ENCODE data around the gene PLEKHM2. TPM values are rescaled to one million over a fixed set of nuclear protein-coding genes. Genes with fewer than 3 reads are reported as not detected.

The PLEKHM2 gene
- total and polyA plus RNA-seq, 2 of the 4 experiments (the other 2 are of a cell fraction), result 24.7 to 48.0 TPM

DNA sequence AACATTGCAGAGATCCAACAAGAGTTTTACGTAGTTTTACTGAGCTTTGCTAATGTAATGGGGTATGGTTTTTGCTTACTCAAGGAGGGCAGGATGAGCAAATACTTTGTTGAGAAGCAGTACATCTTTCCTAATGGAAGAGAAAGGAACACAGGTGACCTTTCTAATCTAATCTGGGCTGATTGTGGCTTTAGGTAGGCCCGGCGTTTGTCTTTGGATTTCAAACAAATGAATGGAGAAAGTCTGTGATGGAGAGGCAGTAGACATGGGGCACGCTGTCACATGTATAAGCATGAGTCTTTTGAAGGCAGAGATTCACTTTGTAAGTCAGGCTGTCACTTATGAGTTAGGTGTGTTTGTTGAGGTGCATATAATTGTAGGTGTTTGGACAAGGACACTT is 1.7 kb downstream of the PLEKHM2 start:
- peaks cover 20 to 59% of the 10 kb centered on the region in 2 experiments for H3K79me1 ChIP-seq (ENCODE audit: low read depth in 1 of 2, low read length in 2 of 2)
- no peaks in the 10 kb centered on the region for H3K9me3 ChIP-seq (ENCODE audit: control insufficient read depth, insufficient read depth, low read length)
- H3K27ac ChIP-seq (ENCODE audit: insufficient read depth, low read length), result no peak overlapping the region
- H3K4me3 ChIP-seq (ENCODE audit: insufficient read depth, low read depth, low read length), result peak overlapping the region; percentile 34
- no peak overlapping the region; the same call in 1 of the 2 replicates for H3K18ac ChIP-seq (ENCODE audit: low read depth, low read length)
- peaks cover 13% of the 10 kb centered on the region for H3K4me1 ChIP-seq (ENCODE audit: control insufficient read depth, insufficient read depth, low read length)
- no peak overlapping the region for H4K8ac ChIP-seq (ENCODE audit: low read depth in 2 of 2, low read length in 2 of 2)
- peak overlapping the region; percentile 59; the same call in 1 of the 2 replicates for H3K9ac ChIP-seq (ENCODE audit: low read depth, low read length)
- H3K4ac ChIP-seq (ENCODE audit: low read depth, low read length), result no peak overlapping the region
- intact Hi-C loops (cut with micrococcal nuclease), result no loop called here
- no peak overlapping the region for H2BK5ac ChIP-seq (ENCODE audit: low read depth, low read length, poor library complexity, severe bottlenecking)
- H2BK20ac ChIP-seq (ENCODE audit: low read depth, low read length), result no peak overlapping the region
- no peak overlapping the region for H2AFZ ChIP-seq (replicated peaks; ENCODE audit: low read length, poor library complexity)
- H2BK15ac ChIP-seq (ENCODE audit: low read depth, low read length), result no peak overlapping the region
- CTCF ChIA-PET, result interaction anchor here (1.7 kb wide), 1 partner anchor 23 kb away, joined by 5 read pairs; no protein-coding TSS in a partner anchor
- in situ Hi-C loops (cut with MboI; ENCODE audit: low sequenced_read_pairs), result no loop called here
- WGBS, 2 experiments (ENCODE audit: extremely low coverage in 2 of 2, insufficient read length in 1 of 2), result 67% methylated on average over 3 of the region's 4 CpGs; no CpG with 5 or more reads in 1 of the 2 experiments
- H2AK5ac ChIP-seq (ENCODE audit: low read depth, low read length), result no peak overlapping the region
- POLR2A ChIA-PET (ENCODE audit: unreplicated experiment), result no interaction called here
- H2BK120ac ChIP-seq (ENCODE audit: low read depth, low read length), result no peak overlapping the region
- TSS peak; percentile 39 for BruUV-seq (replicated peaks)
- no peak overlapping the region for H3K56ac ChIP-seq (ENCODE audit: extremely low read depth, insufficient read depth, low read length)
- H3K27me3 ChIP-seq (ENCODE audit: control insufficient read depth, insufficient read depth, low read length), result no peaks in the 10 kb centered on the region
- no peak overlapping the region for H4K91ac ChIP-seq (ENCODE audit: insufficient read depth, low read depth, low read length)
- H3K23ac ChIP-seq (ENCODE audit: low read depth, low read length), result peak overlapping the region; percentile 33
- H3K14ac ChIP-seq (replicated peaks; ENCODE audit: low read depth, low read length), result peak overlapping the region; percentile 17
- peaks cover 18% of the 10 kb centered on the region for H3K9me1 ChIP-seq (ENCODE audit: insufficient read depth, low read length)
- no peak overlapping the region for H2AK9ac ChIP-seq (replicated peaks; ENCODE audit: low read depth, low read length, poor library complexity)
- TF ChIP-seq RCOR1 (IDR thresholded peaks at IDR 0.05; ENCODE audit: insufficient replicate concordance, low read length) (no peak), SMC3 (IDR thresholded peaks at IDR 0.05; ENCODE audit: low read depth, low read length) (no peak), CHD1 (IDR thresholded peaks at IDR 0.05; ENCODE audit: low read depth, low read length) (no peak), CEBPB (IDR thresholded peaks at IDR 0.05; ENCODE audit: low read depth, low read length) (no peak), NFE2L2 (IDR thresholded peaks at IDR 0.05; ENCODE audit: low read depth, low read length) (no peak), FOS (IDR thresholded peaks at IDR 0.05; ENCODE audit: low read depth, low read length) (no peak), RAD21 (IDR thresholded peaks at IDR 0.05; ENCODE audit: low read length) (no peak), MAZ (IDR thresholded peaks at IDR 0.05; ENCODE audit: borderline replicate concordance, low read depth, low read length) (no peak), BHLHE40 (IDR thresholded peaks at IDR 0.05; ENCODE audit: low read depth, low read length) (no peak), POLR2A (IDR thresholded peaks at IDR 0.05; ENCODE audit: low read depth, low read length) (no peak)
- TF ChIP-seq, protein P1, sequence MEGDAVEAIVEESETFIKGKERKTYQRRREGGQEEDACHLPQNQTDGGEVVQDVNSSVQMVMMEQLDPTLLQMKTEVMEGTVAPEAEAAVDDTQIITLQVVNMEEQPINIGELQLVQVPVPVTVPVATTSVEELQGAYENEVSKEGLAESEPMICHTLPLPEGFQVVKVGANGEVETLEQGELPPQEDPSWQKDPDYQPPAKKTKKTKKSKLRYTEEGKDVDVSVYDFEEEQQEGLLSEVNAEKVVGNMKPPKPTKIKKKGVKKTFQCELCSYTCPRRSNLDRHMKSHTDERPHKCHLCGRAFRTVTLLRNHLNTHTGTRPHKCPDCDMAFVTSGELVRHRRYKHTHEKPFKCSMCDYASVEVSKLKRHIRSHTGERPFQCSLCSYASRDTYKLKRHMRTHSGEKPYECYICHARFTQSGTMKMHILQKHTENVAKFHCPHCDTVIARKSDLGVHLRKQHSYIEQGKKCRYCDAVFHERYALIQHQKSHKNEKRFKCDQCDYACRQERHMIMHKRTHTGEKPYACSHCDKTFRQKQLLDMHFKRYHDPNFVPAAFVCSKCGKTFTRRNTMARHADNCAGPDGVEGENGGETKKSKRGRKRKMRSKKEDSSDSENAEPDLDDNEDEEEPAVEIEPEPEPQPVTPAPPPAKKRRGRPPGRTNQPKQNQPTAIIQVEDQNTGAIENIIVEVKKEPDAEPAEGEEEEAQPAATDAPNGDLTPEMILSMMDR (conservative IDR thresholded peaks at IDR 0.05; ENCODE audit: low read depth, low read length), result no peak
- TF ChIP-seq, protein P2, sequence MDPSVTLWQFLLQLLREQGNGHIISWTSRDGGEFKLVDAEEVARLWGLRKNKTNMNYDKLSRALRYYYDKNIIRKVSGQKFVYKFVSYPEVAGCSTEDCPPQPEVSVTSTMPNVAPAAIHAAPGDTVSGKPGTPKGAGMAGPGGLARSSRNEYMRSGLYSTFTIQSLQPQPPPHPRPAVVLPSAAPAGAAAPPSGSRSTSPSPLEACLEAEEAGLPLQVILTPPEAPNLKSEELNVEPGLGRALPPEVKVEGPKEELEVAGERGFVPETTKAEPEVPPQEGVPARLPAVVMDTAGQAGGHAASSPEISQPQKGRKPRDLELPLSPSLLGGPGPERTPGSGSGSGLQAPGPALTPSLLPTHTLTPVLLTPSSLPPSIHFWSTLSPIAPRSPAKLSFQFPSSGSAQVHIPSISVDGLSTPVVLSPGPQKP (IDR thresholded peaks at IDR 0.05; ENCODE audit: borderline replicate concordance, low read depth, low read length), result no peak
- TF ChIP-seq, protein P3, sequence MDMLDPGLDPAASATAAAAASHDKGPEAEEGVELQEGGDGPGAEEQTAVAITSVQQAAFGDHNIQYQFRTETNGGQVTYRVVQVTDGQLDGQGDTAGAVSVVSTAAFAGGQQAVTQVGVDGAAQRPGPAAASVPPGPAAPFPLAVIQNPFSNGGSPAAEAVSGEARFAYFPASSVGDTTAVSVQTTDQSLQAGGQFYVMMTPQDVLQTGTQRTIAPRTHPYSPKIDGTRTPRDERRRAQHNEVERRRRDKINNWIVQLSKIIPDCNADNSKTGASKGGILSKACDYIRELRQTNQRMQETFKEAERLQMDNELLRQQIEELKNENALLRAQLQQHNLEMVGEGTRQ (IDR thresholded peaks at IDR 0.05; ENCODE audit: low read depth, low read length), result no peak
- peaks cover 3% of the 10 kb centered on the region; the same call in 1 of the 2 replicates for H3K36me3 ChIP-seq (ENCODE audit: control insufficient read depth, insufficient read depth, low read length)
- H4K5ac ChIP-seq (ENCODE audit: low read depth, low read length), result no peak overlapping the region
- DNase-seq (no peak), ATAC-seq (ENCODE audit: low read depth) (no peak)
- H3K4me2 ChIP-seq (ENCODE audit: low read depth, low read length), result peak overlapping the region; percentile 96
- dilution Hi-C loops (cut with HindIII; ENCODE audit: low sequenced_read_pairs, unreplicated experiment), result no loop called here
- peaks cover 47% of the 10 kb centered on the region for H4K20me1 ChIP-seq (ENCODE audit: insufficient read depth, low read length)

Data from IMR-90 (cell line).